ENCODE data around the gene THUMPD2. TPM values are rescaled to one million over a fixed set of nuclear protein-coding genes. Genes with fewer than 3 reads are reported as not detected.

THUMPD2 gene
- total RNA-seq, 2 donors from 2014 or later, result 16.7 to 24.7 TPM

GRCh38 chr2:39779927-39780326, 869 bp upstream of the THUMPD2 start:
- Mint-ChIP-seq H3K27me3 (no peaks in the 10 kb centered on the region), H3K36me3 (ENCODE audit: low read depth) (peaks cover 37% of the 10 kb centered on the region), H3K4me1 (peaks cover 43% of the 10 kb centered on the region), H3K4me3 (peak overlapping the region; percentile 100), H3K27ac (peak overlapping the region; percentile 85), H3K9me3 (no peaks in the 10 kb centered on the region)
- no peak for ATAC-seq (replicated peaks)

GRCh38 chr2:39779341-39779851, 338 bp upstream of the THUMPD2 start:
- peak overlapping the region; percentile 85 for H3K27ac Mint-ChIP-seq

DNA sequence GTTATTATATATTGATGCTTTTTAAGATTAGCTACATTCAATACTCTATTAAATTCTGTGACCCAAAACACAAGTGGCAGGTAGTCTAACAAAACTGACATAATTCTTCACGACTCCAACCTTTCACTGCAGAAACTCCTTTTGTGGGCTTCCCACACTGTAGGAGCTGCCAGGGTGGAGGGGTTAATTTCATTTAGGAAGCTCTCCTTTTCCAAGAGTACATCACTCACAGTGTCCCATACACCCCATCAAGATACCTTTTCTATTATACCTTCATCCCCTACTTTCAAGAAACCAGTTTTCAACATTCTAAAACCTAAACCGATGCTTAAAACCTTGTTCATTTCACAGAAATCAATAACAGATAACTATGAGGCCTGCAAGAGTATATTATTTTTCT, 825 bp downstream of the THUMPD2 start:
- H3K4me1 Mint-ChIP-seq, result peaks cover 38% of the 10 kb centered on the region

More at GRCh38 chr2:39779341-39779851, 338 bp upstream of the THUMPD2 start:
- H3K9me3 Mint-ChIP-seq, result no peaks in the 10 kb centered on the region
- H3K4me1 Mint-ChIP-seq, result peaks cover 43% of the 10 kb centered on the region
- H3K36me3 Mint-ChIP-seq (ENCODE audit: low read depth), result peaks cover 40% of the 10 kb centered on the region
- H3K27me3 Mint-ChIP-seq, result no peaks in the 10 kb centered on the region
- ATAC-seq (replicated peaks), result no peak
- peak overlapping the region; percentile 100 for H3K4me3 Mint-ChIP-seq

GRCh38 chr2:39772812-39773152, 6.3 kb downstream of the THUMPD2 start:
- Mint-ChIP-seq H3K36me3 (ENCODE audit: low read depth) (peaks cover 79% of the 10 kb centered on the region), H3K27me3 (no peaks in the 10 kb centered on the region), H3K9me3 (no peaks in the 10 kb centered on the region), H3K4me3 (peak overlapping the region; percentile 20), H3K27ac (peak overlapping the region; percentile 40), H3K4me1 (peaks cover 31% of the 10 kb centered on the region)
- no peak for ATAC-seq (replicated peaks)

More for the DNA sequence above, 825 bp downstream of the THUMPD2 start:
- no peak for ATAC-seq (replicated peaks)
- Mint-ChIP-seq H3K36me3 (ENCODE audit: low read depth) (peaks cover 44% of the 10 kb centered on the region), H3K27me3 (no peaks in the 10 kb centered on the region), H3K4me3 (peak overlapping the region; percentile 100), H3K9me3 (no peaks in the 10 kb centered on the region), H3K27ac (peak overlapping the region; percentile 98)

- peak overlapping the region; percentile 40 for H3K27ac Mint-ChIP-seq
- peak overlapping the region; percentile 20 for H3K4me3 Mint-ChIP-seq
- ATAC-seq (replicated peaks), result peak; percentile 93
- no peaks in the 10 kb centered on the region for H3K9me3 Mint-ChIP-seq
- H3K27me3 Mint-ChIP-seq, result no peaks in the 10 kb centered on the region
- H3K4me1 Mint-ChIP-seq, result peaks cover 25% of the 10 kb centered on the region
- H3K36me3 Mint-ChIP-seq (ENCODE audit: low read depth), result peaks cover 75% of the 10 kb centered on the region
These were observed 6.8 kb downstream of the THUMPD2 start for GRCh38 chr2:39772086-39772811.

GRCh38 chr2:39762448-39762847, 16.6 kb downstream of the THUMPD2 start:
- peaks cover 99% of the 10 kb centered on the region for H3K36me3 Mint-ChIP-seq (ENCODE audit: low read depth)
- no peaks in the 10 kb centered on the region for H3K9me3 Mint-ChIP-seq
- H3K27ac Mint-ChIP-seq, result no peak overlapping the region

GRCh38 chr2:39757156-39757555, 21.9 kb downstream of the THUMPD2 start:
- no peaks in the 10 kb centered on the region for H3K4me1 Mint-ChIP-seq
- H3K9me3 Mint-ChIP-seq, result no peaks in the 10 kb centered on the region
- H3K27ac Mint-ChIP-seq, result no peak overlapping the region
- ATAC-seq (replicated peaks), result no peak
- H3K36me3 Mint-ChIP-seq (ENCODE audit: low read depth), result peaks cover 97% of the 10 kb centered on the region
- no peak overlapping the region for H3K4me3 Mint-ChIP-seq
- H3K27me3 Mint-ChIP-seq, result no peaks in the 10 kb centered on the region

More at GRCh38 chr2:39762448-39762847, 16.6 kb downstream of the THUMPD2 start:
- no peak overlapping the region for H3K4me3 Mint-ChIP-seq
- ATAC-seq (replicated peaks), result no peak
- no peaks in the 10 kb centered on the region for H3K4me1 Mint-ChIP-seq
- no peaks in the 10 kb centered on the region for H3K27me3 Mint-ChIP-seq

GRCh38 chr2:39755466-39755865, 23.6 kb downstream of the THUMPD2 start:
- no peaks in the 10 kb centered on the region for H3K27me3 Mint-ChIP-seq
- H3K27ac Mint-ChIP-seq, result no peak overlapping the region
- H3K9me3 Mint-ChIP-seq, result no peaks in the 10 kb centered on the region
- peaks cover 94% of the 10 kb centered on the region for H3K36me3 Mint-ChIP-seq (ENCODE audit: low read depth)
- no peak for ATAC-seq (replicated peaks)
- no peak overlapping the region for H3K4me3 Mint-ChIP-seq
- H3K4me1 Mint-ChIP-seq, result no peaks in the 10 kb centered on the region

DNA sequence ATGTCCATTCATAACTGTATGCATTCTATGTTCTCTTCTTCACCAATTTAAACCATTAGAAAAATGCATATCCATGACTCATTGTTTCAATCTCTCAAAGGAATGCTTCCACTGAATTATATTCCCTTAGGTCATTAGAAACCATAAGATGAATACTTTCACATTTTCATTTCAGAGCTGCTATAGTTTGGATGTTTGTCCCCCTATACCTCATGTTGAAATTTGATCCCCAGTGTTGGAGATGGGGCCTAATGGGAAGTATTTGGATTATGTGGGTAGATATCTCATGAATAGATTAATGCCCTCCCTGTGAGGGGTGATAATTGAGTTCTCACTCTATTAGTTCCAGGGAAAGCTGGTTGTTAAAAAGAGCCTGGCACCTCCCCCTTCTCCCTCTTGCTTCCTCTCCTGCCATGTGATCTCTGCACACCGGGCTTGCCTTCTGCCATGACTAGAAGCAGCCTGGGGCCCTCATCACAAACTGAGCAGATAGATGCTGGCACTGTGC, 35.7 kb downstream of the THUMPD2 start:
- H3K27ac Mint-ChIP-seq, result no peak overlapping the region
- peaks cover 4% of the 10 kb centered on the region for H3K4me1 Mint-ChIP-seq
- no peak overlapping the region for H3K4me3 Mint-ChIP-seq
- no peak for ATAC-seq (replicated peaks)
- H3K36me3 Mint-ChIP-seq (ENCODE audit: low read depth), result peaks cover 94% of the 10 kb centered on the region
- H3K27me3 Mint-ChIP-seq, result no peaks in the 10 kb centered on the region
- no peaks in the 10 kb centered on the region for H3K9me3 Mint-ChIP-seq

DNA sequence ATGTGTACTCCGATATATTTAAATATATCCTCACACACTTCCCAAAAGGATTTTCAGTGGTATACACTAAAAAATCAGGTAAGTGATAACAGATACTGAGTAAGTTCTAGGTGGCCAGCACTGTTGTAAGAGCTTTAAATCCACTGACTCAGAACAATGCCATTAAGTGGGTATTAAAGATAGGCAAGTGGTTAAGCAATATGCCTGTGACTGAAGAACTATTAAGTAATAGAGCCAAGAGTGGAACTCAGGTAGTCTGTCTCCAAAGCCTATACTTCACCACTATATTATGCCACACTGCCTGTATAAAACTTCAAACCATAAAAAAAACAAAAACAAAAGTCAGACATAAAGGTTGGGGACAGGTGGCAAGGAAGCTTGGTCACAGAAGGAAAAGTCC, 37.2 kb downstream of the THUMPD2 start:
- H3K4me1 Mint-ChIP-seq, result peaks cover 14% of the 10 kb centered on the region
- no peaks in the 10 kb centered on the region for H3K27me3 Mint-ChIP-seq
- ATAC-seq (replicated peaks), result no peak
- no peak overlapping the region for H3K4me3 Mint-ChIP-seq
- H3K36me3 Mint-ChIP-seq (ENCODE audit: low read depth), result peaks cover 96% of the 10 kb centered on the region
- H3K9me3 Mint-ChIP-seq, result no peaks in the 10 kb centered on the region
- H3K27ac Mint-ChIP-seq, result no peak overlapping the region

DNA sequence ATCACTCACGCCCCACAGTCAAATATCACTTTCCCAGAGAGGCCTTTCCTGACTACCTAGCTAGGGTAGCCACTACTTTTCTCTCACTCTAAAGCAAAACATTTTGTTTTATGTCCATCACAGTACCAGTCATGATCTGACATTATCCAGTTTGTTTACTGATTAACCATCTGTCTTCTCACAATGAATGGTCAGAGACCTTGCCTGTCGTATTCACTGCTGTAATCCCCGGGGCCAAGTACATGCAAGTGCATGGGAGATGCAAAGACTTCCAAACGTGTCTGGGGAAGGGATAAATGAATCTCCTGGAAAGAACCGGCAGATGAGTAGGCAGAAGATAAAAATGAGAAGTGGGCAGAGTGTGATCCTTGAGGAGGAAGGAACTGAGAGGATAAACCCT, 39.7 kb downstream of the THUMPD2 start:
- Mint-ChIP-seq H3K27ac (peak overlapping the region; percentile 26), H3K4me3 (no peak overlapping the region), H3K4me1 (peaks cover 20% of the 10 kb centered on the region), H3K9me3 (no peaks in the 10 kb centered on the region), H3K36me3 (ENCODE audit: low read depth) (peaks cover 96% of the 10 kb centered on the region), H3K27me3 (no peaks in the 10 kb centered on the region)
- no peak for ATAC-seq (replicated peaks)

GRCh38 chr2:39738936-39739335, 40.1 kb downstream of the THUMPD2 start:
- Mint-ChIP-seq H3K4me3 (no peak overlapping the region), H3K36me3 (ENCODE audit: low read depth) (peaks cover 96% of the 10 kb centered on the region), H3K27ac (peak overlapping the region; percentile 26), H3K27me3 (no peaks in the 10 kb centered on the region), H3K4me1 (peaks cover 20% of the 10 kb centered on the region), H3K9me3 (no peaks in the 10 kb centered on the region)
- no peak for ATAC-seq (replicated peaks)

DNA sequence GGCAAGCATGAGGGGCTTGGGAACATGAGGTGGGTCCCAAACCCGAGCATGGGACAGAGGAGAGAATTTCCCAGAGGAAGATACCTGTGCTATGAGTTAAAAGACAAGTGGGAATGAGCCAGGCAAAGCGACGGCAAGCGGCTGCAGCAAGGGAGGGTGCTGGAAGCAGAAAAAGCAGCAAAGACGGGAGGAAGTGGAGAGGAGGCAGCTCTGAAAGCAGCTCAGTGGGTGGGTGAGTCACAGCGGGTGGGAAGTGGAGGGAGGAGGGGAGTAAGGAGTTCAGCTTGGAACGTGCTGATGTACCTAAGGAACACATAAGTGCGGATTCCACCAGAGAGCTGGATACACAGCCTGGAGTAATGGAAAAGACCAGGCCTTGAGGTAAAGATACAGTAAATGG, 41.4 kb downstream of the THUMPD2 start:
- Mint-ChIP-seq H3K9me3 (no peaks in the 10 kb centered on the region), H3K27me3 (no peaks in the 10 kb centered on the region), H3K36me3 (ENCODE audit: low read depth) (peaks cover 94% of the 10 kb centered on the region), H3K4me1 (peaks cover 20% of the 10 kb centered on the region), H3K4me3 (no peak overlapping the region), H3K27ac (no peak overlapping the region)
- ATAC-seq (replicated peaks), result no peak

DNA sequence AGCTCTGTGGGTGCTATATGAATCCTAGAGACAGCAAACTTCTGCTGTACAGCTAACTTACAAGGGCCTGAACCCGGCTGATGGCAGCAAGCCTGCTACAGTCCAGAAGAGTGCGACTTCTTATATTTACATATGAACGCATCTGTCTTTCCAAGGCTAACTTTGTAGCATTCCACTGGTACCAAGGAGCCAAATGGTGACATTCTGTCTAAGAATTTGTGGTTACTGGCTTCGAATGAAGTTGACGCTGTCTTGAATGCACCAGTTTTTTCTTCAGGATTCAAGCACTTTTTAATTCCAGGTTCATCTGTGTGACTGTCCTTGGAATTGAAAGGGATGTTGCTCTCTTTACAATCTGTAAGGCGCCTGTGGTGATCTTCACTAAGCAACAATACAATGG, 42.4 kb downstream of the THUMPD2 start:
- Mint-ChIP-seq H3K27me3 (no peaks in the 10 kb centered on the region), H3K27ac (no peak overlapping the region), H3K9me3 (no peaks in the 10 kb centered on the region), H3K36me3 (ENCODE audit: low read depth) (peaks cover 84% of the 10 kb centered on the region), H3K4me1 (peaks cover 20% of the 10 kb centered on the region), H3K4me3 (no peak overlapping the region)
- ATAC-seq (replicated peaks), result no peak

GRCh38 chr2:39735648-39736047, 43.4 kb downstream of the THUMPD2 start:
- no peak for ATAC-seq (replicated peaks)
- Mint-ChIP-seq H3K4me1 (peaks cover 20% of the 10 kb centered on the region), H3K27me3 (no peaks in the 10 kb centered on the region), H3K9me3 (no peaks in the 10 kb centered on the region), H3K36me3 (ENCODE audit: low read depth) (peaks cover 74% of the 10 kb centered on the region), H3K27ac (no peak overlapping the region), H3K4me3 (no peak overlapping the region)
